ENCODE data around the gene MID1.

The MID1 gene

DNA sequence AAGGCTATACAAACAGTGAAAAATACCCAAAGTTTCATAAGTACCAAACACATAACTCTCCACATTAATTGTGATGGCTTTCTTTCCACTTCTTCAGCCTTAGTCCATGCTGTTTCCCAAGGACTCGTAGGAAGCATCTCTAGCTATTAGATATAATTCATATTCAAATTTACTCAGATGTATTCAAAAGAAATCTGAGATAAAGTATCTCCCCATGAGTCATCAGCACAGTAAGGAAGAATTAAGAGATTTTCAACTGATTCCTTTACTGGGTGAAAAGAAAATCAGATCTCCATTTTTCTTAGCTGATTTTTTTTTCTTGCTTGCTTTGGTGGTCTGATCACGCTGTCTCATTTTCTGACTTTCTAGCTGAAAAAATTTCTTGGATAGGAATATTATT is 71.7 kb downstream of the MID1 start:
- no peak for TF ChIP-seq POLR2AphosphoS5 (IDR thresholded peaks at IDR 0.05; ENCODE audit: low read depth, low read length)
- TF ChIP-seq, protein P1, sequence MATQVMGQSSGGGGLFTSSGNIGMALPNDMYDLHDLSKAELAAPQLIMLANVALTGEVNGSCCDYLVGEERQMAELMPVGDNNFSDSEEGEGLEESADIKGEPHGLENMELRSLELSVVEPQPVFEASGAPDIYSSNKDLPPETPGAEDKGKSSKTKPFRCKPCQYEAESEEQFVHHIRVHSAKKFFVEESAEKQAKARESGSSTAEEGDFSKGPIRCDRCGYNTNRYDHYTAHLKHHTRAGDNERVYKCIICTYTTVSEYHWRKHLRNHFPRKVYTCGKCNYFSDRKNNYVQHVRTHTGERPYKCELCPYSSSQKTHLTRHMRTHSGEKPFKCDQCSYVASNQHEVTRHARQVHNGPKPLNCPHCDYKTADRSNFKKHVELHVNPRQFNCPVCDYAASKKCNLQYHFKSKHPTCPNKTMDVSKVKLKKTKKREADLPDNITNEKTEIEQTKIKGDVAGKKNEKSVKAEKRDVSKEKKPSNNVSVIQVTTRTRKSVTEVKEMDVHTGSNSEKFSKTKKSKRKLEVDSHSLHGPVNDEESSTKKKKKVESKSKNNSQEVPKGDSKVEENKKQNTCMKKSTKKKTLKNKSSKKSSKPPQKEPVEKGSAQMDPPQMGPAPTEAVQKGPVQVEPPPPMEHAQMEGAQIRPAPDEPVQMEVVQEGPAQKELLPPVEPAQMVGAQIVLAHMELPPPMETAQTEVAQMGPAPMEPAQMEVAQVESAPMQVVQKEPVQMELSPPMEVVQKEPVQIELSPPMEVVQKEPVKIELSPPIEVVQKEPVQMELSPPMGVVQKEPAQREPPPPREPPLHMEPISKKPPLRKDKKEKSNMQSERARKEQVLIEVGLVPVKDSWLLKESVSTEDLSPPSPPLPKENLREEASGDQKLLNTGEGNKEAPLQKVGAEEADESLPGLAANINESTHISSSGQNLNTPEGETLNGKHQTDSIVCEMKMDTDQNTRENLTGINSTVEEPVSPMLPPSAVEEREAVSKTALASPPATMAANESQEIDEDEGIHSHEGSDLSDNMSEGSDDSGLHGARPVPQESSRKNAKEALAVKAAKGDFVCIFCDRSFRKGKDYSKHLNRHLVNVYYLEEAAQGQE (IDR thresholded peaks at IDR 0.05; ENCODE audit: insufficient read depth in 1 of 2, low read depth in 2 of 2, low read length in 2 of 2), result no peak

DNA sequence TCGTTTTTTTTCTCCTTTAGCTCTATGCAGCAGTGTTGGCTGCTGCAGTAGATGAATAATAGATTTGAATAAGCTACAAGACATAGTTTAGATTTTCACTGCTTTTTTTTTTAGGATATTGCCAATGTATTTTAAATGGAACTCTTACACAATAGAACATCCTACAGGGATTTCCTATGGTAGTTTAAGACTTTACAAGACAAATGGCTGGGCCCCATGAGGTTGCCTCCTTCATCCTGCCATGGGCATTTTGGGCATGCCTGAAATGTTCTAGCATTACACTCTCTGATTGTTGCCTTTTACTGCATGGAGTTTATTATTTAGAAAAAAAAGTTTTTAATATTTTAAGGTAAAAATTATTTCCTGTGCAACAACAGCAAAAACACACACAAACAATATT is 74.5 kb downstream of the MID1 start:
- TF ChIP-seq TAF1 (IDR thresholded peaks at IDR 0.05; ENCODE audit: borderline replicate concordance, insufficient read depth, low read length) (no peak), FOXP2 (optimal IDR thresholded peaks at IDR 0.05; ENCODE audit: borderline replicate concordance, extremely low read depth, extremely low read length, insufficient read depth) (no peak), SIN3A (IDR thresholded peaks at IDR 0.05; ENCODE audit: borderline replicate concordance, insufficient read depth, low read length) (no peak), POLR2AphosphoS5 (IDR thresholded peaks at IDR 0.05; ENCODE audit: low read depth, low read length) (no peak)
- TF ChIP-seq, protein P1 (IDR thresholded peaks at IDR 0.05; ENCODE audit: insufficient read depth in 1 of 2, low read depth in 2 of 2, low read length in 2 of 2), result no peak

DNA sequence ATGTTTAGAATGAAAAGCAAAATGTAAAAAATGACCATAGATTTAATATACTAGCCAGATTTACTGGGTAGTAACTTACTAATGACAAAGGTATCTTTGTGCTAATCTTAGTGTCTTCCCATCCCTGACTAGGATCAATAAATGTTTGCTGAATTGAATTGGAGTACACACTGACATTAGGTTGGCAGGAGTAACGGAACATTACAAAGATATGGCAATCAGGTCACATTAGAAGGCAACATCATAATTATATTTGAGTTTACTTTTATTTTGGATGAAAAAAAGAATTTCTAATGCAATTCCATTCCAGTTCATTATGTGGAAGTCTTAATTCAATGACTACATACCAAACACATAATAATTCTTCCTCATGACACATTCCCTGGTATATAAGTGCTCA is 77.8 kb downstream of the MID1 start:
- TF ChIP-seq SIN3A (IDR thresholded peaks at IDR 0.05; ENCODE audit: borderline replicate concordance, insufficient read depth, low read length) (no peak), POLR2AphosphoS5 (IDR thresholded peaks at IDR 0.05; ENCODE audit: low read depth, low read length) (no peak), TAF1 (IDR thresholded peaks at IDR 0.05; ENCODE audit: borderline replicate concordance, insufficient read depth, low read length) (no peak), FOXP2 (optimal IDR thresholded peaks at IDR 0.05; ENCODE audit: borderline replicate concordance, extremely low read depth, extremely low read length, insufficient read depth) (no peak)
- TF ChIP-seq, protein P1 (IDR thresholded peaks at IDR 0.05; ENCODE audit: insufficient read depth in 1 of 2, low read depth in 2 of 2, low read length in 2 of 2), result no peak

DNA sequence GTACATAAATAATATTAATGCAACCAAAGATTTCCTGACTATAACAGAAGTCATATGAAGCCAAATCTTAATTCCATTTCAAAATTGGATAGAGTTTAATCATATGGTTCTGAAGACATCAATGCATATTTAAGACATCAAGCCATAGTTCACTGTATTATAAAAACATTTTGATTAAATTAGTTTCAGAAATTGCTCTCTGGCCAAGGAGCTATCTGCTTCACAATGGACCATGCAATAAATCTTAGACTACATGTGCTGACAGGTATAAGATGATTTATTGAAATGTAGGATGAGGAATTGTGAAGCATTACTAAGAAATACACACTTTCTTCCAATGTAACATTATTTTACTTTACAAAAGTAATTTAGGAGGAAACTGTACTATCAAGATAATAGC is 81.6 kb downstream of the MID1 start:
- TF ChIP-seq FOXP2 (optimal IDR thresholded peaks at IDR 0.05; ENCODE audit: borderline replicate concordance, extremely low read depth, extremely low read length, insufficient read depth), result no peak
- no peak for TF ChIP-seq POLR2AphosphoS5 (IDR thresholded peaks at IDR 0.05; ENCODE audit: low read depth, low read length)
- TF ChIP-seq SIN3A (IDR thresholded peaks at IDR 0.05; ENCODE audit: borderline replicate concordance, insufficient read depth, low read length), result no peak
- TF ChIP-seq, protein P1 (IDR thresholded peaks at IDR 0.05; ENCODE audit: insufficient read depth in 1 of 2, low read depth in 2 of 2, low read length in 2 of 2), result no peak

DNA sequence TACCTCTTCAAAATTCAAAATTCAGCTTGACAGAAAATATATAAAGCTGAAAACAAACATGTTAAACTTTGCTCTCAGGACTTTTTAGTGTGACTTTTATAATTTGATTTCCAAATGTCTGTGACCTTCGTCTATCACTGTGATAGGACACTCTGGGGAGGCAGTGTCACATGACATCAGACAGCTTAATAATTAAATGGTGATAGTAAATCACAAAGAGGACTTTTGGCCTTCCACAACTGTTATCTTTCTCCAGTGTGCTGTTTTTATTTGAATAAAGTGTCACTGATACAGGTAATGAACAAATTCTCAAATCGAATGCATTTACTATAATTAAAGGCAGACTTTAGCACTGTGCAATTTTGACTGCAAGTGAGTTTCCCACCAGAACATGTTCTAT is 83.1 kb downstream of the MID1 start:
- TF ChIP-seq TAF1 (IDR thresholded peaks at IDR 0.05; ENCODE audit: borderline replicate concordance, insufficient read depth, low read length) (no peak), FOXP2 (optimal IDR thresholded peaks at IDR 0.05; ENCODE audit: borderline replicate concordance, extremely low read depth, extremely low read length, insufficient read depth) (no peak), POLR2AphosphoS5 (IDR thresholded peaks at IDR 0.05; ENCODE audit: low read depth, low read length) (no peak), SIN3A (IDR thresholded peaks at IDR 0.05; ENCODE audit: borderline replicate concordance, insufficient read depth, low read length) (no peak)
- TF ChIP-seq, protein P1 (IDR thresholded peaks at IDR 0.05; ENCODE audit: insufficient read depth in 1 of 2, low read depth in 2 of 2, low read length in 2 of 2), result no peak

Measured in PFSK-1 (cell line).